ENCODE measurements around the gene SASH3. TPM values are rescaled to one million over a fixed set of nuclear protein-coding genes. Genes with fewer than 3 reads are reported as not detected.

Gene SASH3
- total RNA-seq, 1 donor from 2014 or later = 199 TPM

DNA sequence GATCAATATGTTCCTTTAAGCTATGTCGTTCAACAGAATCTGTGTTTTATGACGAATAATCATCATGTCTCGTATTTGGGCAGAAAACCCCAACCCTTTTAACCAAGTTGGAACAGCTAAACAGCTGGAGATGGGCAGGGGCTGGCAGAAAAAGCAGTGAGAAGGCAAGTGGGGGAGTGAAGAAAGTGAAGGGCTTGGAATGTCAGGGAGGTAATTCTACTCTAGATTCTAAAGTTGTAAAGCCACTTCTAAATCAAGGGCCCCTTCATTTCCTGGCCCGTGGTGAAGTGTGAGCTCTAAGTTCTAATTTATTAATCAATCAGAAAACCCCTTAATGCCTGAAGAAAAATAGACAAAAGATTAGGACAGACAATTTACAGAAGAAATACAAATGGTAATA lies 20.4 kb downstream of the SASH3 start:
- intact Hi-C loops (cut with micrococcal nuclease) = no loop called here

DNA sequence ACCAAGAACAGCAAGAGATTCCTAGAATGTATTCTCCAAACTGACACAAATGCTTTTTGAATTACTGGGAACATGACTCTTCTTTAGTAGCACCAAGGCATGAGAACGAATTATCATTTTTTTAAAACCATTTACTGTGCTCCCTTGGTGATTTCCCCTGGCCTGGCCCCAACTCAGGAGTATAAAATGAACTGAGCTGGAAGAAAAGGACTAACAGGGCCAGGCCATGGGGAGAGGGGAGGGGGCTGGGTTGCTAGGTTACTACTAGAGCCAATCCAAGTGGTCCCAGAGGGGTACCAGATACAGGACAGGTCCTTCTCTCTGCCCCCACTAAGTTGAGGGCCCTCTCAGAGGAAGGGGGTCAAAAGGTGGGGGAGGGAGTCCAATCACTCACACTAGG lies 23.1 kb downstream of the SASH3 start:
- intact Hi-C loops (cut with micrococcal nuclease) = no loop called here

DNA sequence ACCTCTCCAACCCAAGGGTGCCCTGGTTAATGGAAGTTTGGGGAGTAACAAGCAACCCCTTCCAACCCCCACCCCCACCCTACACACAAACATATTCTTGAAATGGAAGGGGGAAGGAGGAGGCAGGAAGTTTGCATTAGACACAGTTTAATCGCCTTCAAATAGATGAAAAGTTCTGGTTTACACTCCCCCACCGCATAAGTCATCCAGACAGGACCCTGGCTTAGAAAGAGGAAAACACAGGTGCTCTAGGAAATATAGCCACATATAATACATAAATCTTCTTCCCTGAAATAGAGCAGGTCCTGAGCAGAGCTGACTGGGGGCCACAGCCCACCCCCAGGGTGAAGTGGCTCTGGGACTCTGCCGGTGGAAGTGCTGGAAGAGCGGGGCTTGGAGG lies 25.1 kb downstream of the SASH3 start:
- intact Hi-C loops (cut with micrococcal nuclease) = no loop called here

DNA sequence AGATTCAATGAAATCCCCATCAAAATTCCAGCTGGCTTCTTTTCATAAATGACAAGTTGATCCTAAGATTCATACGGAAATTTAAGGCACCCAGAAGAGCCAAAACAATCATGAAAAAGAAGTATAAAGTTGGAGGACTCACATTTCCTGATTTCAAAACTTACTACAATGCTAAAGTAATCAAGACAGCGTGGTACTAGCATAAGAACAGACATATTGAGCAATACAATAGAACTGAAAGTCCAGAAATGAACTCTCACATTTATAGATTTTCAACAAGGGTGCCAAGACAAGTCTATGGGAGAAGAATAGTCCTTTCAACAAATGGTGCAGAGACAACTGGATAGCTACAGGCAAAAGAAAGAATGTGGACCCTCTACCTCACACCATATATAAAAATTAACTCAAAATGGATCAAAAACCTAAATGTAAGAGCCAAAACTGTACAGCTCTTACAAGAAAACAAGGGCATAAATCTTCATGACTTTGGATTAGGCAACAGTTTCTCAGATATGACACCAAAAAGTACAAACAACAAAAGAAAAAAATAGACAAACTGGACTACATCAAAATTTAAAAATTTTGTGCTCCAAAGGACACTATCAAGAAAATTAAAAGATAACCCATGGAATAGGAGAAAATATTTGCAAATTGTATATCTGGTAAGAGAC lies 28.5 kb downstream of the SASH3 start:
- intact Hi-C loops (cut with micrococcal nuclease) = no loop called here

DNA sequence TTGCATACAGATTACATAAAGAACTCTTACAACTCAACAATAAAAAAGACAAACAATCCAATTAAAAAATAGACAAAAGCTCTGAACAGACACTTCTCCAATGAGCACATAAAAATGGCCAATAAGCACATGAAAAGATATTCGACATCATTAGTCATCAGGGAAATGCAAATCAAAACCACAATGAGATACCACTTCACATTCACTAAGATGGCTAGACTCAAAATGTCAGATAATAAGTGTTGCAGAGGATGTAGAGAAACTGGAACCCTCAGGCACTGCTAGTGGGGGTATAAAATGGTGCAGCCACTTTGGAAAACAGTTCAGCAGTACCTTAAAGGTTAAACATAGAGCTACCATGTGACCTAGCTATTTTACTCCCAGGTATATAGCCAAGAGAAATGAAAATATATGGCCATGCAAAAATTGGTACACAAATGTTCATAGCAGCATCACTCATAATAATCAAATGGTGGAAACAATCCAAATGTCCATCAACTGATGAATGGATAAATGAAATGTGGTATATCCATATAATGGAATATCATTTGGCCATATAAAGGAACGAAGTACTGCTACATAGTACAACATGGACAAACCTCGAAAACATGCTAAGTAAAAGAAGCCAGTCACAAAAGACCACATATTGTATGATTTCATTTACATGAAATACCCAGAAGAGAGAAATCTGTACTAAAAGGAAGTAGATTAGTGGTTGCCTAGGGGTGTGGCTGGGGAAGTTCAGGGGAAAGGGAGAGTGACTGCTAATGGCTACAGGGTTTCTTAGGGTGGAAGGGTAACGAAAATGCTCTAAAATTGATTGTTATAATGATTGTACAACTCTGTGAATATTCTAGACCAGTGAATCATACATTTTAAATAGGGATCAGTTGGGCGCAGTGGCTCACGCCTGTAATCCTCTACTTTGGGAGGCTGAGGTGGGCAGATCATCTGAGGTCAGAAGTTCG lies 29.4 kb downstream of the SASH3 start:
- intact Hi-C loops (cut with micrococcal nuclease) = no loop called here

DNA sequence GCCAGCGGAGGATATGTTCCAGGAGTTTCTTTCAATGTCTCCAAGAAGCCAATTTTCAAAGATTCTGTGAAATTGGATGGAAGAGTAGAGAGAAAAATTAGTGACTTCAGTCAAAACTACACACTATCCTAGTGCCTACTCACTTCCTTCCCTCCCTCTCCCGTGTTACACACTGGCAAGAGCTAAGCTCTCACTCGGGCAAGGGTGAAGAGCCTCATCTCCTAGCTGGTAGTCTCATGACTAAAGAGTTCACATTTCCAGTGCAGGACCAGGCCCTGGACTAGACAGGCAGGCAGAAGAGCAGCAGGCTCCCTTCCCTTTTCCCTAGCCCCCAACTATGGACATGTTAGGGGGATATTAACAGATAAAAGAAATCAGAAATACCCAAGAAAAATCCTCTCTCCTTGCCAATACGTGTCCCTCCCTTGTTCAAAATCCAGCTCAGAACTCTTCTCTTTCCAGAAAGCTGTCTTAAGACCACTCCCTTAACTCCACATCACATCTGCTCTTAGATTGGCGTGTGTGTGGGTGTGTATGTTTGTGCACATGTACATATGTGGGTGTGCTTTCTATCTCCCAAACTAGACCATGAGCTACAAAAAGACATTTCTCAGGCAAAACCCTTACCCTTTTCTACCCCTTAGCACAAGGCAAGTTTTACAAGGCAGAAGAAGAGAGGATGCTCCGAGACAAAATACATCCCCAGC lies 34.1 kb downstream of the SASH3 start:
- intact Hi-C loops (cut with micrococcal nuclease) = no loop called here

DNA sequence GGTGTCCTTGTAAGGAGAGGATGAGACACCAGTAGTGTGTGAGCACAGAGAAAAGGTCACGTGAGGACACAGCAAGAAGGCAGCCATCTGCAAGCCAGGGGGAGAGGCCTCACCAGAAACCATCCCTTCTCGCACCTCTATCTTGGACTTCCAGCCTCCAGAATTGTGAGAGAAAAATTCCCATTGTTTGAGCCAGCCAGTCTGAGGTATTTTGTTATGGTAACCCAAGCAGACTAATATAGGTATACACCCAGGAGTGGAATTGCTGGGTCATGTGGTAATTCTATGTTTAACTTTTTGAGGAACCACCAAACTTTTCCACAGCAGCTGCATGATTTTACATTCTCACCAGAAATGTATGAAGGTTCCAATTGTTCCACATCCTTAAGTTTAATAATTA lies 38.4 kb downstream of the SASH3 start:
- intact Hi-C loops (cut with micrococcal nuclease) = no loop called here

DNA sequence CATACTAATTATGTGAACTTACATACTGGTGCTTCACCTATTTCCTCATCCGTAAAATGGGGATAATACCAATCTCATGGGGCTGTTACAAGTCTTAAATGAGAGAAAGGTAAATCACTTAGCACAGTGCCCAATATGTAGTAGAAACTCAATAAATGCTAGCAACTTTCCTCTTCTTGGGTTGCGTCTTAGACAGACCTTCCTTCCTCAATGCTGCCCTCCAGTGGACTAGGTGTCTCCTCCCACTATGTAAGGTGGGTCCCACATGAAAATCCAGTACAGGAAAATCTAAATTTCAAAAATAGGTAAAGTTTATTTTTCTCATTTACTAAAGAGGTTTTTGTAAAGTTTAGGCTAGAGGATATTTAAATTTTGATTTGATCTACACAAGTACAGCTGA lies 43.4 kb downstream of the SASH3 start:
- intact Hi-C loops (cut with micrococcal nuclease) = loop anchor here (1.0 to 5.0 kb wide), 5 partner anchors 41 to 216 kb away; partner anchors contain the start of gene APLN

DNA sequence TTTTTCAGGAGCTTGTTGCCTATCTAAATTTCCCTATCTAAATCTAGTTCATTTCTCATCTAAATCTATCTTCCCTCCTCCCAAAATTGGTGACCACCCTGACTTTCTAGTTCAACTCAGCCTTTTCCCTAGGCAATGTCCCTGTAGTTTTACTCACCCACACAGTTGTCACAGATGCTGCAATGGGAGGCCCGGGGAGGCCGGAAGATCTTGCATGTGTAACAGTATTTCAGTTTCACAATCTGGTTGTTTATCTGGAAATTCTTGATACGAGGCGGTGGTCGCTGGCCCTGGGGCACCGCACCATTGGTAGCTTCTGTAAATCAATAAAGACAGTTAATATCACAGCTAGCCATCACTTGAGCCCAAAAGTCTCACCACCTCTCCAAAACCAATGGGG lies 43.8 kb downstream of the SASH3 start:
- intact Hi-C loops (cut with micrococcal nuclease) = loop anchor here (1.0 to 5.0 kb wide), 5 partner anchors 41 to 216 kb away; partner anchors contain the start of gene APLN

DNA sequence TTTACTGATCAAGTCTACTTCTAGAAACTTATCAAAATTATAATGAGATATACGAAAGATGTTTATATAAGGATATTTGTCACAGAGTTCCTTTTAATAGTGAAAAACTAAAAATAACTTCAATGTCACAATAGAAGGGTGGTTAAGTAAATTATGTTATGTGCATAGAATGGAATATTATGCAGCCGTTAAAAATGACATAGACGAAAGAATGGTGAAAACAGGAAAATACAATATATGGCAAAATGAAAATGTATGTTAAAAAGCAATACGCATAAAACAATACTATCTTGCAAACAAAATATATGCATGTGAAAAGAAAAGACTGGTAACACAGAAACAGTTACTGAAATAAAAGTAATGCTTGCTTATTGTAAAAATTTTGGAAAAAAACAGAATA lies 44.9 kb downstream of the SASH3 start:
- intact Hi-C loops (cut with micrococcal nuclease) = loop anchor here (5.0 kb wide), 1 partner anchor 42 kb away; no protein-coding TSS in a partner anchor

DNA sequence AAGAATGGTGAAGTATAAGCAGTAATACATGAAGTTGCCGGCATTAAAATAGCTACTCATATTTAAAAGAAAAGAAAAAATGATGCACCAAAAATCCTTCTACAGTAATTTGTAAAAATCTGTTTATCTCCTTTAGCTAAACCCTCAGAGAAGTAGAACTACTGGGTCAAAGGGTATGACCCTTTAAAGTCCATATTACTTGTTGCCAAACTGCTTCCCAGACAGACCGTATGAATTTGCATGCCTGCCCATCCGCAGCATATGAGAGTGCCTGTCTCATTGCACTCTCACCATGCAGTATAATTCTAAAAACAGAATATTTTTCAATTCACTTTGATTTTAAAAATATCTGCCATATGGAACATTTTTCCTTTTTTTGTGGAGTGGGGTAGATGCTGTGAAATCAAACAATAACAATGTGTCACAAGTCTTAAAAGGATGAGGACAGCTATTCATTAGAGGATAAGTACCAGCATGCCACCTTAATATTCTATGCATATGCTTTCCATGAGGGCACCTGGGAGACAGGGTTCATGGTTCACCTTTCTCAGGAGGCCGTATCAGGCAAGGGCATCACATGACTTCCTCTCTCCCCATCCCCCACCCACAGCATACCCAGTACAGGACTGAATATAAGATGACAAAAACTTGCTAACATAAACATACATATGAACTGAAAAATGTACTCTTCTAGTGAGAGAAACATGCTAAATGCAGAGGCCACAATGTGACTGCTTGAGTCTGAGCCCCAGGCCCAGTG lies 46.2 kb downstream of the SASH3 start:
- intact Hi-C loops (cut with micrococcal nuclease) = no loop called here

DNA sequence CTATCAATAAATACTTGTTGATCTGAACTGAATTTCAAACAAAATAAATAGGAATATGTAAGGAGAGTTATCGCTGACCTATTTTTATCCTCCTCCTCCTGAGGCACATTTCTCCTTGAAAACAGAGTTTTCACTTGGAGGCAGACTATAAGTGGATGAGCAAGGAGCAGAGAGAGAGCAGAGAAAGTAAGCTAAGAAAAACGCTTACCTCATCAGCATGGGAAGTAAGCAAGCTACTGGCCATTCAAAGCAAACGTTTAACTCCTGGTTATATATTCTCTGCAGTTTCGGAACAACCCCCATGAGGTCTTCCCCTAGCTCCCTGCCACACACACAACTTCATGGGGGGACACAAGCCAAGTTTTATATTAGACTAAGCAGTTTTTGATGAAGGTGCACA lies 50.7 kb downstream of the SASH3 start:
- intact Hi-C loops (cut with micrococcal nuclease) = no loop called here

DNA sequence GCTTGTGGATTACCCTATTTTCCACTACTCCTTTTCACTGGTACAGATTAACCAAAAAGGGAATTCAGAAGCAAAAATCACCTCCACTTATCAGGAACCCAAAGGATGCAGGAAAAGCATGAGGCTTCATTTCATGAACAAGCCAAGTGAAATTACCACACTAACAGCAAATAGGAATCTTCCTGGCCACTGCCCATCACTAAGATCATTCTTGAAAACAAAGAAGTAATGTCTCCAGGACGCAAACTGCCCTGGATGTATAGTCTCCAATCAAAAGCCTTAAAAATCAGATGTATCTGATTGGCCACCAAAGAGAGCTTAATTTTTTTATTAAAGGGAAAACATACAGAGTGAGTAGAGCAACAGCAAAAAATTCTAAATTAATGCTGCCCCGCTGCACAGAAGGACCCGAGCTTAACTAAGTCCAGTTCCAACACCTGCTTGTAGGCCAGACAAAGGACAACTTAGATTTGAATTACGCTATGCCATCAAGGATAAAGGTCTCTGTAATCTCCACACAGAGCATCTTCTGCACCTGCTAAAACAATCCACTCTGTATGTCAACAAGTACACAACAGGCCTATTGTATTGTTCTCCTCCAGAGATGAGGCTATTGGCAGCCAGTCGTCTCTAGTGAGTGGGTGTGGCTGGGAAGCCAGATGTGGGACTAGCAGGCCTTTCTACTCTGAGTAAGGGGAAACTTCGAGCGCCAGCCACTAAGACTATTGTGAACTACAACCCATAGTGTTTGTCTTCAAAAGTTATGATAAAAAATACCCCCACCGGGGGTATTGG lies 51.5 kb downstream of the SASH3 start:
- intact Hi-C loops (cut with micrococcal nuclease) = no loop called here

DNA sequence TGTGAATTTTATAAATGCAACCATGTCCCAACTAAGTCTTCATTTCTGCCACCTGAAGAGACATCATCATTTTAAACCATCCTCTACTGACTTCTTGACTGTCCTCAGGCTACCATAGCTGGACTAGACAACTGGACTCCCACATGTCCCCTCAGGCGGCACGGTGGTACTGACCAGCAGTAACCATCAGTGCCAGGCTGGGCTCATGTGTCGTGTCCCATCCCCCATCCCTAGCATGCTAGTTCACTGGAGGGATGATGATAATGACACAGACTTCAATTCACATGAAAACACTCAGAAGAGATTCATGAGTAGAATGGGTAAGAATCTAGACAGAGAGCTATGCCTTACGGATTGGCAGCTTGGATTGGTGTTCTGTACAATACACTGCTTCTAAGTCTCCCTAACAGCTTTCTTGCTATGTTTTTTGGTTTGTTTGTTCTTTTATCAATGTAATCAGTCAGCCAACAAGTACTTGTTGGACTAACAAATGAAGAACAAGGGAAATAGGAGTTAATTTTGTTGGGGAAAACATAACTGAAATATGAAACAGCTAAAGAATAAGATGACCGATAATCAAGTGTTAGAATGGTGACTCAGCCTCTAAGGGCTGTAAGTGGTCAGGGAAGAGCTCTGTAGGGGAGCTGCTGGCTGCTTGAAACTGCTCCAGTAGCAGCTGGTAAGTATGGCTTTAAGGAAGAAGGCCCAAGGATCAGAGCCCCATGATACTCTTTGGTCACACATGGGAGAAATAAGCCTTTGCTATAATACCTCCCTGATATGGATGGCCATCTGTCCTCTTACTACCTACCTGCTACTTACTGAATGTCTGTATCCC lies 53.6 kb downstream of the SASH3 start:
- intact Hi-C loops (cut with micrococcal nuclease) = no loop called here

DNA sequence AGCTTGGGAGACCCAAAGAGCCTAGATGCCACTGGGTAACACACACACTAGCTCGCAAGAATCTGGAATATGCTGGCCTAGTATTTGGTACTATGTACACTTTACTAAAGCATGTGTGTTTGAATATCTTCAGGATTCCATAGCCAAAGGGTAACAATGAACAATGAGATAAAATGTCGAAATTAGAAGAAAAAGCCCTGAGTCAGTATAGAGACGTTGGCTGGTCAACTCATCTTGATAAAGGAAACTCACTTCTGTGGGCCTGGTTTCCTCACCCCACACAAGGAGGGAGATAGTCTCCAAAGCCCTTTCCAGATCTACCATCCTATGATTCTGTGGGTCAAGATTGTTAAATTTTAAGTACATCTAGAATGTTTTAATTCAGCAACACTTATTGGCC lies 57.1 kb downstream of the SASH3 start:
- intact Hi-C loops (cut with micrococcal nuclease) = no loop called here

DNA sequence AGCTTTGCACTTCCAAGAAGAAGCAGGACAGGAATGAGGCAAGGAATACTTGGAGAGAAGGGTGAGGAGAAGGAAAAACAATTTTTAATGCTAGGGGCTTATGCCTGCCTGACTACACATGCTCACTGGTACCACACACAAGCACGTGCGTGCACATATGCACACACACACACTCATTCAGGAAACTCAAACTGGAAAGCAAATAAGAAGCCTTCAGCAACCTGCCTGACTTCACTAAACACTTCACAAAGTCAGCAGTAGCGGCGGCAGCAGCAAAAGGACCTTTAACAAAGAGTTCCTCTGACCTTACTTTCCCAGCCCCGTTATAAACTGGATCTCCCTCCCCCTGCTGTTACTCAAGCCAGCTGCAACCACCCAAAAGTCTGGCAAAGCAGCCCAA lies 60.6 kb downstream of the SASH3 start:
- intact Hi-C loops (cut with micrococcal nuclease) = loop anchor here (5.0 kb wide), 2 partner anchors 67 to 142 kb away; partner anchors contain the start of genes BCORL1 and UTP14A

DNA sequence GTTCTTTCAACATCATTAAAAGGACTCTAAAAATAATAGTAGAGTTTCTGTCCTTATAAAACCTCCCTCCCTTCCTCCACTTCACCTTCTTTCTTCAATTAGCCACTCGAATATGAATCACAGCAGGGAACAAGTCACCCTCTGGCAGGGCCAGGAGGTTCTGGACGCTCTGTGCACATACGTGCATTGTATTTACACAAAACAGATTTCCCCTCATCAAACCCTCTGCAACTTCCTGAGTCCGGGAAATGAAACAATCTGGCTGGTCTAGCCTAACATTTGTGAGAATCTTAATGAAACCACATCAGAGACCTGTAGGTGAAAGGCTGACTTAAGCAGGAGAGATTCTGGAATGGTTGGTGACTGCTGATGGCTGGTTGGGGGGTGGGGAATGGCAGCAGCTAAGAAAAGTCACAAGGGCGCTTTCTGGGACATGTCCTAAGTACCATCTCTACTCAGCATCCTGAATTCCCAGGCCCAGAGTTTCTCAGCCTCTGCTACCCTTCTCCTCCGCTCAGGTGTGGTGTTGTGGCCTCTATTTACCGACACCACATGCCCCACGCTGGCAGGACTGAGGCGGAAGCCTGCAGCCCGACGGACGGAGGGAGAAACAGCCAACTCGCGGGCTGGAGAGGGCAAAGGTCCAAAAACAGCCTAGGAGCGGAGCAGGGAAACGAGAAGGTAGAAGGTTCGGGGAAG lies 62.9 kb downstream of the SASH3 start:
- intact Hi-C loops (cut with micrococcal nuclease) = loop anchor here (2.0 to 5.0 kb wide), 3 partner anchors 62 to 140 kb away; partner anchors contain the start of genes BCORL1 and UTP14A

DNA sequence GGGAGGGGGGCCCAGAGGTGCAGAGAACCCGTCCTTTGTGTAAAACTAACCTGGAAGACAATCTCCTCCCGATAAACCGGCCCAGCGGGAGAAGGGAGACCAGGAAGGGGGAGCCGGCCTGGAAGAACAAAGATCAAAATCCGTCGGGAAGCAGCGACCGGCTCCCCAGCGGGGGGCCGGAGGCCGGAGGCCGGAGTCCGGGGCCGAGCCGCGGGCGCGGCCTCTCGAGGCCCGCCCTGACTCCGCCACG lies 63.4 kb downstream of the SASH3 start:
- intact Hi-C loops (cut with micrococcal nuclease) = loop anchor here (2.0 to 5.0 kb wide), 3 partner anchors 62 to 139 kb away; partner anchors contain the start of genes BCORL1 and UTP14A
